HepG2 (cell line): ENCODE results near the gene WDR87. TPM values are rescaled to one million over a fixed set of nuclear protein-coding genes. Genes with fewer than 3 reads are reported as not detected.

Experiments
- FOXA1 ChIP-seq, 2 experiments: fragments of 450-650 bp in 1 of 2; sonication (generic) in 1 of 2; formaldehyde crosslinking in 1 of 2; IDR thresholded peaks; 2 replicates each; pipeline versions ENCODE4 v1.4.0 to v1.6.1; 2016 to 2020; ENCODE audit warnings: missing genetic modification reagents in 1 of 2
- GABPA ChIP-seq, 2 experiments: IDR thresholded peaks; 2 replicates each; pipeline ENCODE4 v1.6.1; 2011 to 2016; ENCODE audit warnings: low read depth in 2 of 2, low read length in 1 of 2, missing biosample characterization in 1 of 2, missing genetic modification characterization in 1 of 2
- GMEB1 ChIP-seq: sonication (generic); formaldehyde crosslinking; IDR thresholded peaks from 2 replicates; pipeline ENCODE4 v1.5.1; 2020; ENCODE audit warnings: missing genetic modification reagents, mild to moderate bottlenecking, borderline replicate concordance
- HBP1 ChIP-seq: IDR thresholded peaks from 2 replicates; pipeline ENCODE4 v1.6.1; 2016; ENCODE audit warnings: low read depth, control low read depth
- IKZF1 ChIP-seq: fragments of 450-650 bp; IDR thresholded peaks from 2 replicates; pipeline ENCODE4 v1.7.1; 2016
- MTERF4 ChIP-seq: sonication (generic); formaldehyde crosslinking; IDR thresholded peaks from 2 replicates; pipeline ENCODE4 v1.8.0; 2023; ENCODE audit warnings: mild to moderate bottlenecking, missing genetic modification reagents
- NFIC ChIP-seq: IDR thresholded peaks from 2 replicates; pipeline ENCODE4 v1.6.1; 2012; ENCODE audit warnings: mild to moderate bottlenecking, low read length, inconsistent platforms
- NFKB2 ChIP-seq: sonication (generic); formaldehyde crosslinking; IDR thresholded peaks from 2 replicates; pipeline ENCODE4 v1.4.0; 2020; ENCODE audit warnings: missing genetic modification reagents, borderline replicate concordance
- RXRA ChIP-seq: sonication (generic); formaldehyde crosslinking; IDR thresholded peaks from 2 replicates; pipeline ENCODE4 v1.5.1; 2020; ENCODE audit warnings: missing genetic modification reagents
- TFDP2 ChIP-seq: sonication (generic); formaldehyde crosslinking; IDR thresholded peaks from 2 replicates; pipeline ENCODE4 v1.4.0; 2020; ENCODE audit warnings: missing genetic modification reagents
- TFE3 ChIP-seq: IDR thresholded peaks from 2 replicates; pipeline ENCODE4 v1.6.1; 2016
- ZNF136 ChIP-seq: sonication (generic); formaldehyde crosslinking; IDR thresholded peaks from 2 replicates; pipeline ENCODE4 v1.8.1; 2022; ENCODE audit warnings: low read depth, mild to moderate bottlenecking, moderate library complexity, missing genetic modification reagents
- ZNF225 ChIP-seq: sonication (generic); formaldehyde crosslinking; IDR thresholded peaks from 2 replicates; pipeline ENCODE4 v1.4.0; 2020; ENCODE audit warnings: mild to moderate bottlenecking, missing genetic modification reagents
- ZNF768 ChIP-seq: sonication (generic); formaldehyde crosslinking; IDR thresholded peaks from 2 replicates; pipeline ENCODE4 v1.4.0; 2020; ENCODE audit warnings: missing genetic modification reagents
- ZNF775 ChIP-seq: sonication (generic); formaldehyde crosslinking; IDR thresholded peaks from 2 replicates; pipeline ENCODE4 v1.4.0; 2020; ENCODE audit warnings: missing genetic modification reagents, mild to moderate bottlenecking, moderate library complexity, borderline replicate concordance
- ZXDC ChIP-seq: sonication (generic); formaldehyde crosslinking; IDR thresholded peaks from 2 replicates; pipeline ENCODE4 v1.5.0; 2020; ENCODE audit warnings: mild to moderate bottlenecking, missing genetic modification reagents
- polyA plus RNA-seq, 8 experiments: library from polyadenylated mRNA; depleted of rRNA in 3 of 8; stranded (reverse) in 7 of 8; unstranded in 1 of 8; fragments of >200 nt; fragmentation: Illumina TruSeq in 4 of 8; extraction: Trizol in 4 of 8; gene quantifications; 2 replicates each; pipeline versions ENCODE4 v1.2.1 to v1.2.3, GENCODE V29; 2011 to 2016; ENCODE audit warnings: low read depth in 4 of 8, missing spikeins in 1 of 8, mixed read lengths in 1 of 8; ENCODE audit not compliant: insufficient read depth in 1 of 8
- total RNA-seq, 5 experiments: library from RNA; depleted of rRNA; stranded (reverse); fragments of >200 nt; fragmentation: Illumina TruSeq; extraction: Trizol; gene quantifications; 2 replicates each; pipeline ENCODE4 v1.2.3, GENCODE V29; 2016; ENCODE audit warnings: low read depth in 1 of 5

Gene WDR87
- total and polyA plus RNA-seq, 2 of the 13 experiments (the other 11 are each of a cell fraction or from before 2014, with no cell fraction given): not detected

GRCh38 chr19:37931881-37932655 lies 25.7 kb upstream of the WDR87 start (continued):
- TF ChIP-seq GMEB1: no peak; the same call in 1 of the 2 replicates
- peak; percentile 41; the same call in 1 of the 2 replicates for TF ChIP-seq NFKB2 (CRISPR knock-in tag)
- no peak for TF ChIP-seq ZNF136 (CRISPR knock-in tag)
- no peak for TF ChIP-seq ZNF775 (CRISPR knock-in tag)
- TF ChIP-seq ZNF768 (CRISPR knock-in tag): peak; percentile 39; the same call in 1 of the 2 replicates
- TF ChIP-seq TFE3 (CRISPR knock-in tag): no peak
- no peak for TF ChIP-seq HBP1 (CRISPR knock-in tag)
- no peak for TF ChIP-seq IKZF1
- peak; percentile 70 for TF ChIP-seq RXRA (CRISPR knock-in tag)
- no peak for TF ChIP-seq NFIC
- TF ChIP-seq FOXA1 (IDR thresholded peaks at IDR 0.05): no peak
- no peak for TF ChIP-seq FOXA1 (CRISPR knock-in tag; IDR thresholded peaks at IDR 0.05)
- peak; percentile 41; the same call in 1 of the 2 replicates for TF ChIP-seq ZNF225 (CRISPR knock-in tag)
- TF ChIP-seq GABPA (IDR thresholded peaks at IDR 0.05; ENCODE audit: low read depth, low read length): no peak
- TF ChIP-seq GABPA (CRISPR knock-in tag; IDR thresholded peaks at IDR 0.05; ENCODE audit: low read depth): peak; percentile 52; the same call in 1 of the 2 replicates
- TF ChIP-seq ZXDC (CRISPR knock-in tag): no peak
- TF ChIP-seq TFDP2 (CRISPR knock-in tag): peak; percentile 42; the same call in 1 of the 2 replicates
- peak; percentile 78; the same call in 1 of the 2 replicates for TF ChIP-seq MTERF4 (CRISPR knock-in tag)
